ENCODE results near the gene BRD3OS. TPM values are rescaled to one million over a fixed set of nuclear protein-coding genes. Genes with fewer than 3 reads are reported as not detected.

BRD3OS gene
- total and polyA plus RNA-seq, 8 donors: 15.5 to 23.1 (median 18.3) TPM

GRCh38 chr9:133992780-133993634, 32.3 kb upstream of the BRD3OS start:
- ATAC-seq: peak; percentile 86
- Histone ChIP-seq H3K4me1 (peaks cover 14 to 33% of the 10 kb centered on the region in 2 donors), H3K9me3 (no peaks in the 10 kb centered on the region), H3K36me3 (no peaks in the 10 kb centered on the region), H3K27me3 (peaks cover 0 to 40% of the 10 kb centered on the region in 2 donors), H3K4me3 (peak overlapping the region; percentile 45 to 64), H3K27ac (peak overlapping the region; percentile 89 to 90)
- intact Hi-C loops (cut with DNase I): loop anchor here in 1 of 2 donors (10.0 kb wide), 1 partner anchor 198 kb away; no protein-coding TSS in a partner anchor
- TF ChIP-seq CTCF (IDR thresholded peaks at IDR 0.05): peak in 1 of 2 donors; percentile 11
- DNase-seq: peak; percentile 83 to 90 (median 88)

GRCh38 chr9:133993635-133994253, 31.5 kb upstream of the BRD3OS start:
- peak overlapping the region; percentile 45 to 64 for H3K4me3 ChIP-seq
- no peaks in the 10 kb centered on the region for H3K36me3 ChIP-seq
- peaks cover 14 to 33% of the 10 kb centered on the region in 2 donors for H3K4me1 ChIP-seq
- H3K27ac ChIP-seq: peak overlapping the region; percentile 89 to 90
- ATAC-seq (no peak), DNase-seq (no peak)
- no peak for TF ChIP-seq CTCF (IDR thresholded peaks at IDR 0.05)
- intact Hi-C loops (cut with DNase I): loop anchor here in 1 of 2 donors (10.0 kb wide), 1 partner anchor 199 kb away; no protein-coding TSS in a partner anchor
- H3K9me3 ChIP-seq: no peaks in the 10 kb centered on the region
- H3K27me3 ChIP-seq: peaks cover 0 to 40% of the 10 kb centered on the region in 2 donors

GRCh38 chr9:133994353-133995011, 30.8 kb upstream of the BRD3OS start:
- no peaks in the 10 kb centered on the region for H3K36me3 ChIP-seq
- H3K4me3 ChIP-seq: no peak overlapping the region
- DNase-seq (peak; percentile 69 to 93 (median 80)), ATAC-seq (peak; percentile 69)
- H3K27me3 ChIP-seq: peaks cover 0 to 40% of the 10 kb centered on the region in 2 donors
- no peaks in the 10 kb centered on the region for H3K9me3 ChIP-seq
- intact Hi-C loops (cut with DNase I): loop anchor here (5.0 to 10.0 kb wide), 2 partner anchors 200 to 202 kb away; no protein-coding TSS in a partner anchor
- H3K27ac ChIP-seq: no peak overlapping the region
- H3K4me1 ChIP-seq: peaks cover 14 to 33% of the 10 kb centered on the region in 2 donors
- TF ChIP-seq CTCF (IDR thresholded peaks at IDR 0.05): peak; percentile 95 to 98

GRCh38 chr9:133995012-133995896, 30.0 kb upstream of the BRD3OS start:
- Histone ChIP-seq H3K27ac (no peak overlapping the region), H3K4me3 (no peak overlapping the region), H3K27me3 (peaks cover 0 to 38% of the 10 kb centered on the region in 2 donors), H3K4me1 (peaks cover 14 to 29% of the 10 kb centered on the region in 2 donors), H3K9me3 (no peaks in the 10 kb centered on the region), H3K36me3 (no peaks in the 10 kb centered on the region)
- intact Hi-C loops (cut with DNase I): loop anchor here (5.0 to 10.0 kb wide), 2 partner anchors 200 to 203 kb away; no protein-coding TSS in a partner anchor
- TF ChIP-seq CTCF (IDR thresholded peaks at IDR 0.05): no peak
- DNase-seq: no peak
- no peak for ATAC-seq
